ENCODE data around the gene ZNF316. TPM values are rescaled to one million over a fixed set of nuclear protein-coding genes. Genes with fewer than 3 reads are reported as not detected.

Gene ZNF316
- polyA plus RNA-seq, 1 of the 3 experiments (the other 2 are of a cell fraction), result 18.6 TPM

GRCh38 chr7:6608081-6608480 lies 29.0 kb upstream of the ZNF316 start (continued):
- no peak for TF ChIP-seq USF1 (IDR thresholded peaks at IDR 0.05; ENCODE audit: borderline replicate concordance, low read depth)
- TF ChIP-seq SMC3 (IDR thresholded peaks at IDR 0.05; ENCODE audit: low read depth, low read length), result no peak
- no peak for TF ChIP-seq EP300 (IDR thresholded peaks at IDR 0.05; ENCODE audit: borderline replicate concordance in 1 of 2, low read depth in 1 of 2, low read length in 1 of 2)

GRCh38 chr7:6608794-6609193 lies 28.3 kb upstream of the ZNF316 start:
- Histone ChIP-seq H3K27ac (ENCODE audit: low read depth in 2 of 2, low read length in 1 of 2) (no peak overlapping the region), H3K9me2 (no peaks in the 10 kb centered on the region), H3K79me2 (ENCODE audit: insufficient read depth) (no peaks in the 10 kb centered on the region), H3K9me3 (no peaks in the 10 kb centered on the region), H3F3A (replicated peaks; ENCODE audit: insufficient read depth) (peaks cover 4% of the 10 kb centered on the region), H3K4me1 (ENCODE audit: control insufficient read depth in 1 of 2, insufficient read depth in 2 of 2, low read depth in 1 of 2, low read length in 1 of 2) (no peaks in the 10 kb centered on the region), H3K9ac (no peak overlapping the region), H2AFZ (ENCODE audit: low read depth) (no peak overlapping the region), H3K4me2 (no peak overlapping the region), H3K36me3 (replicated peaks in 1 of 2; ENCODE audit: control insufficient read depth in 1 of 2, insufficient read depth in 2 of 2, low read length in 1 of 2) (peaks cover 4 to 15% of the 10 kb centered on the region in 2 experiments), H3K27me3 (ENCODE audit: insufficient read depth) (no peaks in the 10 kb centered on the region), H3K4me3 (ENCODE audit: low read depth in 2 of 2, low read length in 1 of 2) (no peak overlapping the region), H4K20me1 (ENCODE audit: insufficient read depth) (no peaks in the 10 kb centered on the region)
- ChIA-PET POLR2A (no interaction called here), CTCF (interaction anchor here (1.5 to 2.6 kb wide), 2 partner anchors 19 to 93 kb away, joined by 3 to 15 read pairs; partner anchors contain the start of gene INTS15)
- DNase-seq, result no peak
- WGBS (ENCODE audit: low lambda C conversion rate), result 97% methylated on average over 12 of the region's 12 CpGs
- TF ChIP-seq RAD21 (IDR thresholded peaks at IDR 0.05; ENCODE audit: low read length) (no peak), ELF1 (IDR thresholded peaks at IDR 0.05) (no peak), GABPA (IDR thresholded peaks at IDR 0.05; ENCODE audit: low read depth) (no peak), JUND (IDR thresholded peaks at IDR 0.05) (no peak), SIN3A (IDR thresholded peaks at IDR 0.05; ENCODE audit: borderline replicate concordance, low read depth, low read length) (no peak), TCF12 (IDR thresholded peaks at IDR 0.05) (no peak), POLR2AphosphoS5 (IDR thresholded peaks at IDR 0.05; ENCODE audit: low read depth, low read length) (no peak), NFIC (IDR thresholded peaks at IDR 0.05; ENCODE audit: borderline replicate concordance) (no peak), USF2 (IDR thresholded peaks at IDR 0.05; ENCODE audit: borderline replicate concordance, low read depth, low read length) (no peak), RFX5 (IDR thresholded peaks at IDR 0.05; ENCODE audit: low read length) (no peak), CHD2 (IDR thresholded peaks at IDR 0.05; ENCODE audit: low read length, partially characterized antibody) (no peak), USF1 (IDR thresholded peaks at IDR 0.05; ENCODE audit: borderline replicate concordance, low read depth) (no peak)
- TF ChIP-seq, protein P1, sequence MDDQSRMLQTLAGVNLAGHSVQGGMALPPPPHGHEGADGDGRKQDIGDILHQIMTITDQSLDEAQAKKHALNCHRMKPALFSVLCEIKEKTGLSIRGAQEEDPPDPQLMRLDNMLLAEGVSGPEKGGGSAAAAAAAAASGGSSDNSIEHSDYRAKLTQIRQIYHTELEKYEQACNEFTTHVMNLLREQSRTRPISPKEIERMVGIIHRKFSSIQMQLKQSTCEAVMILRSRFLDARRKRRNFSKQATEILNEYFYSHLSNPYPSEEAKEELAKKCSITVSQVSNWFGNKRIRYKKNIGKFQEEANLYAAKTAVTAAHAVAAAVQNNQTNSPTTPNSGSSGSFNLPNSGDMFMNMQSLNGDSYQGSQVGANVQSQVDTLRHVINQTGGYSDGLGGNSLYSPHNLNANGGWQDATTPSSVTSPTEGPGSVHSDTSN (IDR thresholded peaks at IDR 0.05), result no peak
- TF ChIP-seq, protein P2, sequence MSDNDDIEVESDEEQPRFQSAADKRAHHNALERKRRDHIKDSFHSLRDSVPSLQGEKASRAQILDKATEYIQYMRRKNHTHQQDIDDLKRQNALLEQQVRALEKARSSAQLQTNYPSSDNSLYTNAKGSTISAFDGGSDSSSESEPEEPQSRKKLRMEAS (IDR thresholded peaks at IDR 0.05; ENCODE audit: low read depth), result no peak
- TF ChIP-seq, protein P3, sequence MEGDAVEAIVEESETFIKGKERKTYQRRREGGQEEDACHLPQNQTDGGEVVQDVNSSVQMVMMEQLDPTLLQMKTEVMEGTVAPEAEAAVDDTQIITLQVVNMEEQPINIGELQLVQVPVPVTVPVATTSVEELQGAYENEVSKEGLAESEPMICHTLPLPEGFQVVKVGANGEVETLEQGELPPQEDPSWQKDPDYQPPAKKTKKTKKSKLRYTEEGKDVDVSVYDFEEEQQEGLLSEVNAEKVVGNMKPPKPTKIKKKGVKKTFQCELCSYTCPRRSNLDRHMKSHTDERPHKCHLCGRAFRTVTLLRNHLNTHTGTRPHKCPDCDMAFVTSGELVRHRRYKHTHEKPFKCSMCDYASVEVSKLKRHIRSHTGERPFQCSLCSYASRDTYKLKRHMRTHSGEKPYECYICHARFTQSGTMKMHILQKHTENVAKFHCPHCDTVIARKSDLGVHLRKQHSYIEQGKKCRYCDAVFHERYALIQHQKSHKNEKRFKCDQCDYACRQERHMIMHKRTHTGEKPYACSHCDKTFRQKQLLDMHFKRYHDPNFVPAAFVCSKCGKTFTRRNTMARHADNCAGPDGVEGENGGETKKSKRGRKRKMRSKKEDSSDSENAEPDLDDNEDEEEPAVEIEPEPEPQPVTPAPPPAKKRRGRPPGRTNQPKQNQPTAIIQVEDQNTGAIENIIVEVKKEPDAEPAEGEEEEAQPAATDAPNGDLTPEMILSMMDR (IDR thresholded peaks at IDR 0.05), result no peak
